ENCODE data around the gene IGF1R. TPM values are rescaled to one million over a fixed set of nuclear protein-coding genes. Genes with fewer than 3 reads are reported as not detected.

IGF1R gene
- total and polyA plus RNA-seq, 2 donors (not counting 3 experiments of a cell fraction or from before 2014, with no cell fraction given): 16.1 to 59.1 TPM

GRCh38 chr15:98653686-98654085 is 5.3 kb downstream of the IGF1R start:
- dilution Hi-C loops (cut with MboI; ENCODE audit: extremely low pct_ligation_motif_present, low sequenced_read_pairs): loop anchor here (25.0 kb wide), 1 partner anchor 234 kb away; no protein-coding TSS in a partner anchor
- H2AFZ ChIP-seq (ENCODE audit: low read depth, low read length): no peak overlapping the region
- no peak overlapping the region for H3K4me3 ChIP-seq (replicated peaks in 1 of 3; ENCODE audit: insufficient read depth in 1 of 3, low read depth in 1 of 3, low read length in 3 of 3)
- FAIRE-seq: no peak
- no peaks in the 10 kb centered on the region for H3K27me3 ChIP-seq (ENCODE audit: control insufficient read depth in 2 of 2, insufficient read depth in 2 of 2, low read length in 2 of 2)
- no peak for DNase-seq (ENCODE audit: low read depth, low spot score)
- no peak overlapping the region for H3K9ac ChIP-seq (replicated peaks; ENCODE audit: extremely low read depth, insufficient read depth, low read length)
- peaks cover 66% of the 10 kb centered on the region for H3K79me2 ChIP-seq (ENCODE audit: control insufficient read depth, insufficient read depth, low read length)
- H3K27ac ChIP-seq (ENCODE audit: insufficient read depth, low read depth, low read length): no peak overlapping the region
- no peak for TF ChIP-seq MAX (IDR thresholded peaks at IDR 0.05; ENCODE audit: insufficient read depth, insufficient read length)
- TF ChIP-seq POLR2AphosphoS5 (IDR thresholded peaks at IDR 0.05; ENCODE audit: insufficient read depth, low read depth, low read length): no peak
- no peak for TF ChIP-seq POLR2A (IDR thresholded peaks at IDR 0.05; ENCODE audit: low read depth, low read length)
- TF ChIP-seq FOS (IDR thresholded peaks at IDR 0.05; ENCODE audit: borderline replicate concordance, insufficient read depth, low read length): no peak
- no peak for TF ChIP-seq EZH2 (IDR thresholded peaks at IDR 0.05; ENCODE audit: borderline replicate concordance, low read depth, low read length, severe bottlenecking)
- no peak for TF ChIP-seq JUN (IDR thresholded peaks at IDR 0.05; ENCODE audit: borderline replicate concordance, insufficient read depth, insufficient read length, low read depth)
- no peak for TF ChIP-seq MYC (IDR thresholded peaks at IDR 0.05; ENCODE audit: low read depth, low read length)
- TF ChIP-seq GATA2 (IDR thresholded peaks at IDR 0.05; ENCODE audit: insufficient read depth, insufficient read length, low read depth, low read length): no peak
- TF ChIP-seq, protein P1, sequence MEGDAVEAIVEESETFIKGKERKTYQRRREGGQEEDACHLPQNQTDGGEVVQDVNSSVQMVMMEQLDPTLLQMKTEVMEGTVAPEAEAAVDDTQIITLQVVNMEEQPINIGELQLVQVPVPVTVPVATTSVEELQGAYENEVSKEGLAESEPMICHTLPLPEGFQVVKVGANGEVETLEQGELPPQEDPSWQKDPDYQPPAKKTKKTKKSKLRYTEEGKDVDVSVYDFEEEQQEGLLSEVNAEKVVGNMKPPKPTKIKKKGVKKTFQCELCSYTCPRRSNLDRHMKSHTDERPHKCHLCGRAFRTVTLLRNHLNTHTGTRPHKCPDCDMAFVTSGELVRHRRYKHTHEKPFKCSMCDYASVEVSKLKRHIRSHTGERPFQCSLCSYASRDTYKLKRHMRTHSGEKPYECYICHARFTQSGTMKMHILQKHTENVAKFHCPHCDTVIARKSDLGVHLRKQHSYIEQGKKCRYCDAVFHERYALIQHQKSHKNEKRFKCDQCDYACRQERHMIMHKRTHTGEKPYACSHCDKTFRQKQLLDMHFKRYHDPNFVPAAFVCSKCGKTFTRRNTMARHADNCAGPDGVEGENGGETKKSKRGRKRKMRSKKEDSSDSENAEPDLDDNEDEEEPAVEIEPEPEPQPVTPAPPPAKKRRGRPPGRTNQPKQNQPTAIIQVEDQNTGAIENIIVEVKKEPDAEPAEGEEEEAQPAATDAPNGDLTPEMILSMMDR (IDR thresholded peaks at IDR 0.05; ENCODE audit: extremely low read depth in 1 of 2, insufficient read depth in 1 of 2, low read depth in 1 of 2, low read length in 2 of 2): no peak
- no peaks in the 10 kb centered on the region for H3K9me3 ChIP-seq (replicated peaks; ENCODE audit: control insufficient read depth, insufficient read depth, low read length)
- peak overlapping the region; percentile 0 for H3K4me2 ChIP-seq (ENCODE audit: insufficient read depth, low read length)
- intact Hi-C loops (cut with micrococcal nuclease): loop anchor here (10.0 kb wide), 1 partner anchor 561 kb away; no protein-coding TSS in a partner anchor
- no peaks in the 10 kb centered on the region for H3K36me3 ChIP-seq (ENCODE audit: control insufficient read depth in 2 of 2, extremely low read depth in 1 of 2, insufficient read depth in 2 of 2, low read length in 2 of 2)
- POLR2A ChIA-PET: no interaction called here
- peaks cover 41% of the 10 kb centered on the region for H3K4me1 ChIP-seq (ENCODE audit: control insufficient read depth, extremely low read depth, insufficient read depth, low read length)
- no TSS peak for BruUV-seq (replicated peaks)
- H3K9me1 ChIP-seq (replicated peaks; ENCODE audit: control insufficient read depth, extremely low read depth, insufficient read depth, low read length): no peaks in the 10 kb centered on the region
- CTCF ChIA-PET: interaction anchor here (1.2 to 4.7 kb wide), 3 partner anchors 101 to 202 kb away, joined by 3 to 27 read pairs (median 3); no protein-coding TSS in a partner anchor
- H4K20me1 ChIP-seq (replicated peaks; ENCODE audit: control insufficient read depth, extremely low read depth, insufficient read depth, low read length): peaks cover 5% of the 10 kb centered on the region
